Measurements from ENCODE around the gene XYLT1.
A peak's percentile ranks its signal among the peaks of the same experiment; 100 is the strongest.

XYLT1 gene

GRCh38 chr16:17281052-17281451 is 189.7 kb downstream of the XYLT1 start:
- H3K4me3 ChIP-seq (ENCODE audit: low read depth, low read length) = no peak overlapping the region
- TF ChIP-seq, protein P1, sequence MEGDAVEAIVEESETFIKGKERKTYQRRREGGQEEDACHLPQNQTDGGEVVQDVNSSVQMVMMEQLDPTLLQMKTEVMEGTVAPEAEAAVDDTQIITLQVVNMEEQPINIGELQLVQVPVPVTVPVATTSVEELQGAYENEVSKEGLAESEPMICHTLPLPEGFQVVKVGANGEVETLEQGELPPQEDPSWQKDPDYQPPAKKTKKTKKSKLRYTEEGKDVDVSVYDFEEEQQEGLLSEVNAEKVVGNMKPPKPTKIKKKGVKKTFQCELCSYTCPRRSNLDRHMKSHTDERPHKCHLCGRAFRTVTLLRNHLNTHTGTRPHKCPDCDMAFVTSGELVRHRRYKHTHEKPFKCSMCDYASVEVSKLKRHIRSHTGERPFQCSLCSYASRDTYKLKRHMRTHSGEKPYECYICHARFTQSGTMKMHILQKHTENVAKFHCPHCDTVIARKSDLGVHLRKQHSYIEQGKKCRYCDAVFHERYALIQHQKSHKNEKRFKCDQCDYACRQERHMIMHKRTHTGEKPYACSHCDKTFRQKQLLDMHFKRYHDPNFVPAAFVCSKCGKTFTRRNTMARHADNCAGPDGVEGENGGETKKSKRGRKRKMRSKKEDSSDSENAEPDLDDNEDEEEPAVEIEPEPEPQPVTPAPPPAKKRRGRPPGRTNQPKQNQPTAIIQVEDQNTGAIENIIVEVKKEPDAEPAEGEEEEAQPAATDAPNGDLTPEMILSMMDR (IDR thresholded peaks at IDR 0.05; ENCODE audit: borderline replicate concordance, insufficient read depth, low read depth, low read length) = no peak

- no peak overlapping the region for H3K4me3 ChIP-seq (ENCODE audit: low read depth, low read length)
Observed at GRCh38 chr16:17278988-17279387, 191.8 kb downstream of the XYLT1 start.

GRCh38 chr16:17277981-17278381 is 192.8 kb downstream of the XYLT1 start:
- TF ChIP-seq, protein P1 (IDR thresholded peaks at IDR 0.05; ENCODE audit: borderline replicate concordance, insufficient read depth, low read depth, low read length) = peak; percentile 54; the same call in 1 of the 2 replicates

More at GRCh38 chr16:17278988-17279387, 191.8 kb downstream of the XYLT1 start:
- TF ChIP-seq, protein P1 (IDR thresholded peaks at IDR 0.05; ENCODE audit: borderline replicate concordance, insufficient read depth, low read depth, low read length) = no peak

DNA sequence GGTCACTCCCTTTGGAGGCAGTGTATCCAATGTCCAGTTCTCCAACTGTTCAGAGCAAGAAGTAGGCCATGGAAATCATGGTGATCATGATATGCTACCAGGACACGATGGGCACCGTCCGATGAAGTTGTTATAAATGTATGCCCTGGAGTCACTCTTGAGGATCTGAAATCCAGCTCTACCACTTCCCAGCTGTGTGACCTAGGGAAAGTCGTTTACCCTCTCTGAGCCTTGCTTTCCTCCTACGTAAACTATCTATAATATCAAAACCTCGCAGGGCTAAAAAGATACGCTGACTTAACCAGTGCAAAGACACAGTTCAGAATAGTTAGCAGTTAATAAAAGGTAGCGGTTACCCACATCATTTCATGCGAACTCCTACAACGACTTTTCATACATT is 194.2 kb downstream of the XYLT1 start:
- TF ChIP-seq, protein P1 (IDR thresholded peaks at IDR 0.05; ENCODE audit: borderline replicate concordance, insufficient read depth, low read depth, low read length) = no peak
- H3K4me3 ChIP-seq (ENCODE audit: low read depth, low read length) = no peak overlapping the region

More at GRCh38 chr16:17277981-17278381, 192.8 kb downstream of the XYLT1 start:
- H3K4me3 ChIP-seq (ENCODE audit: low read depth, low read length) = no peak overlapping the region

DNA sequence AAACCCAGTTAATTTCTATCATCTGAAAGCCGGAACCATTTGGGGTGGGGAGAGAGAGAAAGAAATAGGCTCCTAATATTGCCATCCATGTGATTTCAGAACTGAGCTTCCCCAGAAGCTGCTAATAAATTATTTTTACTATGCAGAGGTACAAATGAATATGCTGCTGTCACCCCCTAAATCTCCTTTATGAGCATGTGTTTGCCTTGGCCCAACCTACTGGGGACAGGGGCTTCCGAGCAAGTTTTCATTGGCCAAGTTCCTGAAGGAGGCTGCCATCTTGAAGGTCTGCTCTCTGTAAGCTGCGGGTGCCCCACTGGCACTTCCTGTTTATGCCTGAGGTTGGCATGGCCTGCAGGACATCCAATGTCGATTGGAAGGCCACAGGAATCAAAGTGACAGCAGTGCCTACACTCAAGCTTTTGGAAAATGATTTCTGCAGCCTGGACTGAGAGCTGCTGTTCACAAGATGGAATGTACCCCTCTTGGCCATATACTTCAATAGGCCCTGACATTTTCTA is 194.7 kb downstream of the XYLT1 start:
- no peak overlapping the region for H3K4me3 ChIP-seq (ENCODE audit: low read depth, low read length)
- TF ChIP-seq, protein P1 (IDR thresholded peaks at IDR 0.05; ENCODE audit: borderline replicate concordance, insufficient read depth, low read depth, low read length) = no peak

DNA sequence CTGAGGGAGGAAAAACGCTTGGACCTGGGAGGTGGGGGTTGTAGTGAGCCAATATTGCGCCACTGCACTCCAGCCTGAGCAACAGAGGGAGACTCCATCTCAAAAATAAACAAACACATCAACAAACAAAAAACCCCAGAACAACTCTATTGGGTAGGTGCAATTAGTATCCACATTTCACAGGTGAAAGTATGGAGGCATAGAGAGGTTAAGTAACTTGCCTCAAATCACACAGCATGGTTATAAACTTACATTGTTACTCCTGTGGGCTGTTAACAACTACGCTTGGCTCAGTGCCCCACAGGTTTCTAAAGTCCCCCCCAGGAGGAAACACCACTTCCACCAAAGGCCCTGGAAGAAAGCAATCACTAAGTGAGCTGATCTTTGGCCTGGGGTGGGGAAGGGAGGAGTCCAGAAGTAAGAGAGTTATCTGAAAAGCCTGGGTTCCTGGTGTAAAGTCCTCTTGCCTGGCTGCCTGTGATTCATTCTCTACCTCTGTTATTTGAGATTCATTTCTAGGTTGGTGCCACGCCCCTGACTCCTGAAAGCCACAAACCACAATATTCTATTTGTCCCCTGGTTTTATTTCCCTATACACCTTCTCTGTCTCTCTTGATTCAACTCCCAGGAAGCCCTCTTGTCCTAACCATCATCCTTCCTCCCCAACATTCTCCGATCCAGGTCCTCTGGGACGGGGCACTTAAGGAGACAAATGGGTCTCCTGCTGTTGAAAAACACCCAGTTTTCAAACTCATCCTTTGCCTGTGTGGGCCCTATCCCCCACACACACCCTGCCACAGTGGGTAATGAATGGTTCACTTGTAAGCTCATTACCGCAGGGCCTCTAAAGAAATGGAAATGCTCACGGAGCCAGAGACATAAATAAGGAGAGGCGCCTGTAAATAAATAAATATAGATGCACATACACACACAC is 195.4 kb downstream of the XYLT1 start:
- H3K4me3 ChIP-seq (ENCODE audit: low read depth, low read length) = no peak overlapping the region
- TF ChIP-seq, protein P1 (IDR thresholded peaks at IDR 0.05; ENCODE audit: borderline replicate concordance, insufficient read depth, low read depth, low read length) = no peak

All from GM12875 (cell line).